Naive thymus-derived CD4-positive, alpha-beta T cell (primary cell): ENCODE measurements around the gene MATN3. TPM values are rescaled to one million over a fixed set of nuclear protein-coding genes. Genes with fewer than 3 reads are reported as not detected.

ENCODE experiments used
- ATAC-seq: fragments of 150-1000 bp; cut with Tn5 transposase; 2 replicates; pipeline ENCODE4 v1.10.0; 2021; ENCODE audit warnings: mild to moderate bottlenecking, moderate library complexity
- CTCF ChIA-PET: fragments of 350-600 bp; sonication (Branson Sonifier 250); formaldehyde crosslinking; loops from one replicate; lab custom pipeline; 2021; ENCODE audit warnings: antibody characterized with exemption; lab: Charles Lee
- POLR2A ChIA-PET: fragments of 350-600 bp; sonication (Branson Sonifier 250); formaldehyde crosslinking; loops from one replicate; lab custom pipeline; 2021; ENCODE audit warnings: antibody characterized with exemption, inconsistent platforms; lab: Charles Lee
- DNase-seq, 9 donors: peaks; one replicate each; pipeline versions ENCODE4 v3.0.0 to v3.0.0-alpha.2; 2020 to 2022; ENCODE audit warnings: mixed read lengths in 1 of 9
- H3K27ac ChIP-seq: one replicate; pipeline ENCODE4 v1.7.0; 2013; ENCODE audit warnings: mild to moderate bottlenecking, low read depth, low read length, moderate library complexity
- H3K27me3 ChIP-seq, 2 donors: one replicate each; pipeline ENCODE4 v1.7.0; 2013; ENCODE audit warnings: low read length in 2 of 2, mild to moderate bottlenecking in 2 of 2, moderate library complexity in 2 of 2; ENCODE audit not compliant: control insufficient read depth in 2 of 2, insufficient read depth in 2 of 2
- H3K36me3 ChIP-seq, 3 experiments: 1 replicate in 2 of 3; 2 replicates in 1 of 3; pipeline ENCODE4 v1.7.0; 2013; ENCODE audit warnings: low read length in 3 of 3, mild to moderate bottlenecking in 3 of 3, moderate library complexity in 1 of 3; ENCODE audit not compliant: insufficient read depth in 3 of 3, control insufficient read depth in 2 of 3
- H3K4me1 ChIP-seq, 2 donors: one replicate each; pipeline ENCODE4 v1.7.0; 2013; ENCODE audit warnings: low read length in 2 of 2, mild to moderate bottlenecking in 2 of 2, moderate library complexity in 1 of 2; ENCODE audit not compliant: control insufficient read depth in 2 of 2, insufficient read depth in 2 of 2
- H3K4me3 ChIP-seq: 2 replicates; pipeline ENCODE4 v1.7.0; 2013; ENCODE audit warnings: mild to moderate bottlenecking, low read length
- H3K9me3 ChIP-seq, 3 experiments: 1 replicate in 2 of 3; 2 replicates in 1 of 3; pipeline ENCODE4 v1.7.0; 2013; ENCODE audit warnings: low read length in 3 of 3; ENCODE audit not compliant: control insufficient read depth in 2 of 3
- H3K27ac Mint-ChIP-seq, 9 donors: one replicate each; pipeline ENCODE4 v1.8.0; 2020 to 2022; ENCODE audit warnings: mixed read lengths in 9 of 9, mild to moderate bottlenecking in 8 of 9, moderate library complexity in 5 of 9, inconsistent platforms in 2 of 9
- H3K27me3 Mint-ChIP-seq, 5 donors: one replicate each; pipeline ENCODE4 v1.8.0; 2021 to 2022; ENCODE audit warnings: mixed read lengths in 5 of 5, mild to moderate bottlenecking in 1 of 5
- H3K36me3 Mint-ChIP-seq, 5 donors: one replicate each; pipeline ENCODE4 v1.8.0; 2020 to 2022; ENCODE audit warnings: mixed read lengths in 5 of 5, mild to moderate bottlenecking in 3 of 5, inconsistent platforms in 1 of 5
- H3K4me1 Mint-ChIP-seq, 7 donors: one replicate each; pipeline ENCODE4 v1.8.0; 2020 to 2022; ENCODE audit warnings: mixed read lengths in 7 of 7, mild to moderate bottlenecking in 3 of 7, inconsistent platforms in 1 of 7
- H3K4me3 Mint-ChIP-seq, 10 donors: one replicate each; pipeline ENCODE4 v1.8.0; 2020 to 2022; ENCODE audit warnings: mild to moderate bottlenecking in 10 of 10, mixed read lengths in 10 of 10, moderate library complexity in 6 of 10, inconsistent platforms in 2 of 10
- H3K9me3 Mint-ChIP-seq, 11 donors: one replicate each; pipeline ENCODE4 v1.8.0; 2020 to 2022; ENCODE audit warnings: mixed read lengths in 11 of 11, mild to moderate bottlenecking in 4 of 11, inconsistent platforms in 1 of 11, moderate library complexity in 1 of 11
- intact Hi-C, 2 donors: fragments of 100-400 bp; cut with micrococcal nuclease; formaldehyde crosslinking; loops; one replicate each; pipeline ENCODE4 v1.15.1; 2023
- polyA plus RNA-seq, 2 donors: library from polyadenylated mRNA; unstranded; fragments of 300-500 nt; fragmentation: Illumina TruSeq; gene quantifications; one replicate each; pipeline ENCODE4 v1.2.3, GENCODE V29; 2021
- total RNA-seq, 6 experiments: library from RNA in 5 of 6; stranded (reverse) in 5 of 6; gene quantifications; 1 replicate in 5 of 6; 2 replicates in 1 of 6; pipeline ENCODE4 v1.2.3 and lab custom pipeline; 2021 to 2026

MATN3 gene
- total and polyA plus RNA-seq, 7 experiments from 2014 or later: not detected

DNA sequence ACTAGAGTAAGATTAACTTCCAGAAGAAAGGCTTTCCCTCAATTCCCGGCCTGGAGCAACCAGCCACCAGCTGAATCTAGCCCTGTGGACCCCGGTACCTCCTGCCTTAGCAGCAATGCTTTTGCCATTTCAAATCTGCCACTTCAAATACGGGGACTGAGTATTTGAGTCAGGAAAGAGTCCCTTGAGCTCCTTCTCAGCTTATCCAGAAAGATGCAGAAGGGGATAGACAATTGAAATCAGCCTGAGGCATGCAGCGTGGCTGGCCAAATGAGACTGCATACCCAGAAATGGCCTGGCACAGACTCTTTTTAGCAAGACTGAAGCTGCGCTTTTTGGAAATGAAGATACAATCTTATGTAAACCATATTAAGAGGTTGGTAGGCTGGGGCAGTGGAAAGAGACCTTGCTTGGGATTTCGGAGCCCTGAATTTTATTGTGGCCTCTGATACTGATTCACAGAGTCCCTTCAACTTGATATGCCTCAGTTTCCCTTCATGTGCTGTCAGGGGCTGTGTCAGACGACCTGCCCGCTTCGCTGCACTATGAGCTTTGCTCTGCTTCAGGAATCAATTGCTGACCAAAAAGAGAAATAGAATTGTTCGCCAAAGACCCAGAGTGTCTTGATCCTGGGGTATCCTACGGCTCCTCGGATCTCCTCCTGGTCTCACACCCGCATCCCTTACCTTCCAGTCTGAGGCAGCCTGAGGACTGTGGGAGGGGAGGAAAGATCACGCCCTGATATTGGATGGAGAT is 1.0 kb downstream of the MATN3 start:
- H3K27ac Mint-ChIP-seq: peak overlapping the region in 1 of 9 donors; percentile 79
- Histone ChIP-seq H3K27me3 (no peaks in the 10 kb centered on the region), H3K36me3 (no peaks in the 10 kb centered on the region), H3K4me1 (peaks cover 0 to 3% of the 10 kb centered on the region in 2 donors), H3K4me3 (no peak overlapping the region), H3K9me3 (no peaks in the 10 kb centered on the region), H3K27ac (no peak overlapping the region)
- peaks cover 5 to 16% (median 14%) of the 10 kb centered on the region in 7 donors for H3K4me1 Mint-ChIP-seq
- CTCF ChIA-PET: no interaction called here
- peaks cover 42 to 67% (median 63%) of the 10 kb centered on the region in 5 donors for H3K27me3 Mint-ChIP-seq
- H3K9me3 Mint-ChIP-seq: peaks cover 0 to 7% (median 5%) of the 10 kb centered on the region in 11 donors
- intact Hi-C loops: no loop called here
- ATAC-seq (no peak), DNase-seq (no peak)
- H3K36me3 Mint-ChIP-seq: peaks cover 0 to 2% (median 0%) of the 10 kb centered on the region in 5 donors
- peak overlapping the region; percentile 48 to 82 (median 65) for H3K4me3 Mint-ChIP-seq
- POLR2A ChIA-PET: no interaction called here

GRCh38 chr2:20008703-20009102 is 3.8 kb downstream of the MATN3 start:
- no peak for ATAC-seq
- Mint-ChIP-seq H3K9me3 (peaks cover 0 to under 1% (median 0%) of the 10 kb centered on the region in 11 donors), H3K36me3 (no peaks in the 10 kb centered on the region), H3K27ac (no peak overlapping the region), H3K4me3 (no peak overlapping the region), H3K4me1 (peaks cover 5 to 16% (median 14%) of the 10 kb centered on the region in 7 donors), H3K27me3 (peaks cover 30 to 56% (median 48%) of the 10 kb centered on the region in 5 donors)
- no peak overlapping the region for H3K4me3 ChIP-seq
- intact Hi-C loops: no loop called here
- H3K27ac ChIP-seq: no peak overlapping the region
- no peaks in the 10 kb centered on the region for H3K36me3 ChIP-seq
- H3K27me3 ChIP-seq: no peaks in the 10 kb centered on the region
- no peak for DNase-seq
- POLR2A ChIA-PET: no interaction called here
- CTCF ChIA-PET: no interaction called here
- no peaks in the 10 kb centered on the region for H3K9me3 ChIP-seq
- peaks cover 0 to 3% of the 10 kb centered on the region in 2 donors for H3K4me1 ChIP-seq

DNA sequence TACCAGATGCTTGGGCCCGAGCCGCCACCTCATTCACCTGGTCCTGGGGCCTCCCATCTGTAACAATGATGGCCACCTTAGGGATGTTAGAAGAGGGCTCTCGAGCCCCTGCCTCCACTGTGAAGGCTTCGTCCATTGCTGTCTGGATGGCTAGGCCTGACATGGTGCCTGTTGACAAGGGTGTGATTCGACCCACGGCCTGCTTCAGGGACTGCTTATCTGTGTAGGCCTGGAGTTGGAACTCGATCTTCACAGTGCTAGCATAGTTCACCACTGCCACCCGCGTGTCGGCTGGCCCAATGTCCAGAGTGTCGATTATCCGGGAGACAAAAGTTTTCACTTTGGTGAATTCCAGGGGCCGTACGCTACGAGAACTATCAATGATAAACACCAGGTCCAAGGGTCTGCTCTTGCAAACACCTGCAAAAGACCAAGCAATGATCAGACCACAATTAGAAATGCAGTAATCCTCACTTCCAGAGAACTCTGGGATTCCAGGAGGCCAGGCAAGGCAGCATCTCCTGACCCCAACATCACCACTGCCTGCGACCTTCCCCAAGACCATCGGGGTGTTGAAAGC is 6.5 kb downstream of the MATN3 start:
- no peaks in the 10 kb centered on the region for H3K9me3 ChIP-seq
- H3K4me3 Mint-ChIP-seq: no peak overlapping the region
- POLR2A ChIA-PET: no interaction called here
- H3K4me1 ChIP-seq: no peaks in the 10 kb centered on the region
- H3K4me3 ChIP-seq: no peak overlapping the region
- no peaks in the 10 kb centered on the region for H3K36me3 ChIP-seq
- intact Hi-C loops: no loop called here
- H3K4me1 Mint-ChIP-seq: no peaks in the 10 kb centered on the region
- H3K9me3 Mint-ChIP-seq: no peaks in the 10 kb centered on the region
- no peak overlapping the region for H3K27ac ChIP-seq
- DNase-seq (no peak), ATAC-seq (no peak)
- H3K27me3 ChIP-seq: no peaks in the 10 kb centered on the region
- no peak overlapping the region for H3K27ac Mint-ChIP-seq
- no peaks in the 10 kb centered on the region for H3K36me3 Mint-ChIP-seq
- H3K27me3 Mint-ChIP-seq: peaks cover 17 to 52% (median 38%) of the 10 kb centered on the region in 5 donors
- CTCF ChIA-PET: no interaction called here

DNA sequence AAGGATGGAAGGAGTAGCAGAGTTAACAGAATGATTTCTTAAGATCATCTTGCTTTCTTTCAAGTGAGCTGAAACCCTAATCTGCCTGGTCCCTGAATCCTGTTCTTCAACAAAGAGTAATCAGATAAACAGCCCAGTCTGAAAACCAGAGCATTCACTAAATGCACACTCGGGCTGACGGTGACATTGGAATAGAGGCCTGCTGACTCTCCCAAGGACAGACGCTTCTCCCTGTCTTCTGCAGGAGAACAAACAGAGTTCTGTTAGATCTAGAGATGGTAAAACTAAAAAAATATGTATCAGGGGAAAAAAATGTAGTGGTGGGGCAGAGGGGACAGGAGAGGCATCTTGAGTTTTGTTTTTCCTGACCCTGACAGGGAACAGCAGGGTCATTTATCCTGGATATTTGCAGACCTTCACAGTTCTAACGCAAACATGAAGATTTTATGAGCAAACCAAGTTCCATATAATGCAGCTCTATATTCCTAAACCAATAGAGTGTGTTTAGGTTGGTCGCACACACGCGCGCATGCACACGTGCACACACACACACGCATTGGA is 7.3 kb downstream of the MATN3 start:
- ATAC-seq: no peak
- DNase-seq: no peak
- POLR2A ChIA-PET: no interaction called here
- Mint-ChIP-seq H3K4me1 (no peaks in the 10 kb centered on the region), H3K36me3 (no peaks in the 10 kb centered on the region), H3K4me3 (no peak overlapping the region), H3K27me3 (peaks cover 9 to 44% (median 35%) of the 10 kb centered on the region in 5 donors), H3K9me3 (no peaks in the 10 kb centered on the region), H3K27ac (no peak overlapping the region)
- Histone ChIP-seq H3K27me3 (no peaks in the 10 kb centered on the region), H3K4me3 (no peak overlapping the region), H3K4me1 (no peaks in the 10 kb centered on the region), H3K9me3 (no peaks in the 10 kb centered on the region), H3K36me3 (no peaks in the 10 kb centered on the region), H3K27ac (no peak overlapping the region)
- intact Hi-C loops: no loop called here
- CTCF ChIA-PET: no interaction called here

DNA sequence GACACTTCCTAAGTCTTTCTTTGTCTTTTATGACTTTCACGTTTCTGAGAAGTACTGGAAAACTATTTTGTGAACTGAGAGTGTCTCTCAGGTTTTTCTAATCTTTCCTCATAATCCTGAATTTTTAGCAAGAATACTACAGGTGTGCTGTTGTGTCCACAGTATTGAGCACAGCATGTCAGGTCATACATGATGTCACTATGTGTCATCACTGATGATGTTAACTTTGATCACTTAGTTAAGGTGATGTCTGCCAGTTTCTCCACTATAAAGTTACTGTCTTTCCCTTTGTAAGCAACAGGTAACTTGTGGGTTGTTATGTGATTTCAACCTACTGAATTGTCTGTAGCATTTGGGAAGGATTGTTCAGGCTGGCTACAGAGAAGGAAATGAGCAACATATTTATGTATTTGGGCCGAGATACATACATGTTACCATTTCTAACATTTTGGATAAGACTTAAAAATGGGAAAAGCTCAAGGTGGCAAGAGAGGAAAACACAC is 11.1 kb downstream of the MATN3 start:
- Histone ChIP-seq H3K27ac (no peak overlapping the region), H3K9me3 (no peaks in the 10 kb centered on the region), H3K4me3 (no peak overlapping the region), H3K4me1 (no peaks in the 10 kb centered on the region), H3K27me3 (no peaks in the 10 kb centered on the region), H3K36me3 (no peaks in the 10 kb centered on the region)
- ChIA-PET CTCF (no interaction called here), POLR2A (no interaction called here)
- Mint-ChIP-seq H3K27me3 (peaks cover 17 to 42% (median 23%) of the 10 kb centered on the region in 5 donors), H3K36me3 (no peaks in the 10 kb centered on the region), H3K27ac (no peak overlapping the region), H3K9me3 (no peaks in the 10 kb centered on the region), H3K4me3 (no peak overlapping the region), H3K4me1 (no peaks in the 10 kb centered on the region)
- intact Hi-C loops: no loop called here
- DNase-seq: no peak
- ATAC-seq: no peak

GRCh38 chr2:19993731-19994130 is 18.7 kb downstream of the MATN3 start:
- no peak for ATAC-seq

More at GRCh38 chr2:19993731-19994130, 18.7 kb downstream of the MATN3 start:
- H3K4me3 Mint-ChIP-seq: no peak overlapping the region
- Histone ChIP-seq H3K36me3 (no peaks in the 10 kb centered on the region), H3K27ac (no peak overlapping the region), H3K9me3 (no peaks in the 10 kb centered on the region), H3K27me3 (peaks cover 0 to 4% of the 10 kb centered on the region in 2 donors), H3K4me1 (peaks cover 0 to 14% of the 10 kb centered on the region in 2 donors), H3K4me3 (no peak overlapping the region)
- H3K9me3 Mint-ChIP-seq: no peaks in the 10 kb centered on the region
- ChIA-PET CTCF (no interaction called here), POLR2A (no interaction called here)
- H3K36me3 Mint-ChIP-seq: no peaks in the 10 kb centered on the region
- peaks cover 13 to 45% (median 21%) of the 10 kb centered on the region in 5 donors for H3K27me3 Mint-ChIP-seq
- no peak for DNase-seq
- no peak overlapping the region for H3K27ac Mint-ChIP-seq
- intact Hi-C loops: loop anchor here (5.0 kb wide), 2 partner anchors 631 to 829 kb away; partner anchors contain the start of gene LDAH (in 1 of the 2)
- peaks cover 9 to 24% (median 17%) of the 10 kb centered on the region in 7 donors for H3K4me1 Mint-ChIP-seq
